SW480 (cell line): ENCODE results near the gene GNA12.
"Not testable (repeated sequence)": the region's sequence is repeated elsewhere in the genome, so short reads cannot be mapped to it uniquely, and the experiment has no call there.

Experiments used
- DNase-seq: peaks from one replicate; pipeline ENCODE4 v3.0.0-alpha.2; 2016; ENCODE audit warnings: low spot score

Gene GNA12

GRCh38 chr7:2710901-2711551, 133.1 kb downstream of the GNA12 start:
- no peak for DNase-seq

GRCh38 chr7:2710286-2710655, 133.8 kb downstream of the GNA12 start:
- no peak for DNase-seq

- DNase-seq: peak; percentile 64
Measured at GRCh38 chr7:2709553-2710285, 134.4 kb downstream of the GNA12 start.

- no peak for DNase-seq
Measured at GRCh38 chr7:2708547-2709310, 135.4 kb downstream of the GNA12 start.

- DNase-seq: no peak
Measured at GRCh38 chr7:2708041-2708440, 136.1 kb downstream of the GNA12 start.

GRCh38 chr7:2707481-2707880, 136.6 kb downstream of the GNA12 start:
- DNase-seq: no peak

GRCh38 chr7:2706685-2707126, 137.4 kb downstream of the GNA12 start:
- DNase-seq: no peak

GRCh38 chr7:2705371-2706096, 138.6 kb downstream of the GNA12 start:
- no peak for DNase-seq

- DNase-seq: no peak
Measured at GRCh38 chr7:2702594-2702957, 141.5 kb downstream of the GNA12 start.

- DNase-seq: no peak
Measured at GRCh38 chr7:2701832-2702593, 142.1 kb downstream of the GNA12 start.

GRCh38 chr7:2701424-2701823, 142.7 kb downstream of the GNA12 start:
- DNase-seq: no peak

GRCh38 chr7:2700141-2700850, 143.8 kb downstream of the GNA12 start:
- DNase-seq: no peak

- no peak for DNase-seq
Measured at GRCh38 chr7:2699289-2699620, 144.9 kb downstream of the GNA12 start.

GRCh38 chr7:2698581-2699288, 145.4 kb downstream of the GNA12 start:
- peak; percentile 85 for DNase-seq

- not testable (repeated sequence) for DNase-seq
Measured at GRCh38 chr7:2694122-2694436, 150.0 kb downstream of the GNA12 start.

- DNase-seq: peak; percentile 40
Measured at GRCh38 chr7:2693420-2694121, 150.5 kb downstream of the GNA12 start.

- no peak for DNase-seq
Measured at GRCh38 chr7:2692543-2692942, 151.6 kb downstream of the GNA12 start.

GRCh38 chr7:2691932-2692439, 152.1 kb downstream of the GNA12 start:
- DNase-seq: not testable (repeated sequence)

GRCh38 chr7:2691011-2691707, 152.9 kb downstream of the GNA12 start:
- no peak for DNase-seq
